Nephron progenitor cell (in vitro differentiated cells): Measurements from ENCODE around the gene GPS1.

Experiments used
- DNase-seq: peaks from one replicate; pipeline ENCODE4 v3.0.0; 2021
- H3K27ac Mint-ChIP-seq: 2 replicates; pipeline ENCODE4 v1.8.0; 2021; ENCODE audit warnings: mild to moderate bottlenecking, moderate library complexity, mixed read lengths
- H3K27me3 Mint-ChIP-seq: 2 replicates; pipeline ENCODE4 v1.8.0; 2021; ENCODE audit warnings: mild to moderate bottlenecking, low read depth, mixed read lengths; ENCODE audit not compliant: poor library complexity
- H3K36me3 Mint-ChIP-seq: 2 replicates; pipeline ENCODE4 v1.8.0; 2021; ENCODE audit warnings: low read depth, mixed read lengths
- H3K4me1 Mint-ChIP-seq: 2 replicates; pipeline ENCODE4 v1.8.0; 2021; ENCODE audit warnings: mixed read lengths
- H3K4me3 Mint-ChIP-seq: 2 replicates; pipeline ENCODE4 v1.8.0; 2021; ENCODE audit warnings: mild to moderate bottlenecking, moderate library complexity, mixed read lengths
- H3K9me3 Mint-ChIP-seq: 2 replicates; pipeline ENCODE4 v1.8.0; 2021; ENCODE audit warnings: mild to moderate bottlenecking, moderate library complexity, mixed read lengths
- CTCF ChIP-seq: fragments of 200-600 bp; sonication (generic); IDR thresholded peaks from 2 replicates; pipeline ENCODE4 v1.5.0; 2021; ENCODE audit warnings: antibody characterized with exemption

Gene GPS1

DNA sequence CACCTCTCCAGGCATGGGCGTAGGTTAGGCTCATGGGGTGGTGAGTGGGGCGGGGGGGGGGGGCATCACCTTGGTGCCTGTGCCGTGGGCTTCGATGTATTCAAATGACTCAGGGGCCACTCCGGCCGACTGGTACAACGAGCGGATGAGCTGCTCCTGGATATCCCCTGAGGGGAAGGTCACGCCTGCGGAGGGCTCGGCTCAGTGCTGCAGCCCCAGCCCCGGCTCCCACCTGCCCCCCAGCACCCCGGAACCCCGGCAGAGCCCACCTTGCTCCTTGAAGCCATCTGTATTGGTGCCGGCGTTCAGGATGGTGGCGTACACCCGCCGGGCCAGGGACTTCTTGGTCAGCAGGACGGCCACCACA is 40.9 kb downstream of the GPS1 start:
- Mint-ChIP-seq H3K4me1 (peaks cover 9% of the 10 kb centered on the region), H3K27me3 (no peaks in the 10 kb centered on the region), H3K9me3 (no peaks in the 10 kb centered on the region), H3K36me3 (no peaks in the 10 kb centered on the region), H3K27ac (no peak overlapping the region), H3K4me3 (no peak overlapping the region)
- no peak for TF ChIP-seq CTCF
- DNase-seq = no peak

DNA sequence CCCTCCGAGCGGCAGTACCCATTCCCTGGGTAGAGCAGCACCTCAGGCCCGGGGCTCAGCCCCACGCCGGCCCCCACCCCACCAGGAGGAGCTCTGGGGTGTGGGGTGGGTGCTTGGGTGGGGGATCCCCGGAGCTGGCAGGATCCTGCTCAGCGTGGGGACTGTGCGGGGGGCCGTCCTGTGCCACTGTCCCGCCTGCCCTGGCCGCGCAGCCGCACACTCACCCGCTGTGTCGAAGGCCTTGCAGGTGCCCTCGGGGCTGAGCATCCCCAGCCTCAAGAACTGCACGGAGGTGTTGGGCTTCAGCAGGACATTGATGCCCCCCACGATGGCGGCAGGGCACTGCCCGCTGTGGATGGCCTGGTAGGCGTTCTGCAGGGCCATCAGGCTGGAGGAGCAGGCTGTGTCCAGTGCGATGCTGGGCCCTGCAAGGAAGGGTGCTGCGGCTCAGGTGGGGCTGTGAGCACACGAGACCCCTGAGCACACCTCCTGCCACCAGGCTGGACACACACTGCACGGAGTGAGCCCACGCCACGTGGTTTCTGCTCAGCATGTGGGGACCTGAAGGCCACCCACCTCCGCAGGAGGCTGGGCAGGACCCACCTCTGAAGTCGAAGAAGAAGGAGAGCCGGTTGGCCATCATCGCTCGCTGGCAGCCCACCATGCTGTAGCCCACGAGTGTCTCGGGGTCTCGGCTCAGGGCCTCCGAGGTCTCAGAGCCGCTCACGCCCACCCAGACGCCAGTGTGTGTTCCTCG is 41.5 kb downstream of the GPS1 start:
- peaks cover 9% of the 10 kb centered on the region for H3K4me1 Mint-ChIP-seq
- TF ChIP-seq CTCF = no peak
- no peaks in the 10 kb centered on the region for H3K27me3 Mint-ChIP-seq
- no peak overlapping the region for H3K27ac Mint-ChIP-seq
- no peak overlapping the region for H3K4me3 Mint-ChIP-seq
- DNase-seq = no peak
- no peaks in the 10 kb centered on the region for H3K36me3 Mint-ChIP-seq
- H3K9me3 Mint-ChIP-seq = no peaks in the 10 kb centered on the region

GRCh38 chr17:82094931-82095776 is 43.5 kb downstream of the GPS1 start:
- peak overlapping the region; percentile 29 for H3K27ac Mint-ChIP-seq
- no peaks in the 10 kb centered on the region for H3K9me3 Mint-ChIP-seq
- H3K27me3 Mint-ChIP-seq = no peaks in the 10 kb centered on the region
- peaks cover 19% of the 10 kb centered on the region for H3K4me1 Mint-ChIP-seq
- peak overlapping the region; percentile 77 for H3K4me3 Mint-ChIP-seq
- no peaks in the 10 kb centered on the region for H3K36me3 Mint-ChIP-seq
- DNase-seq = no peak
- TF ChIP-seq CTCF = no peak

GRCh38 chr17:82095777-82096708 is 44.3 kb downstream of the GPS1 start:
- H3K9me3 Mint-ChIP-seq = no peaks in the 10 kb centered on the region
- no peak for TF ChIP-seq CTCF
- peaks cover 28% of the 10 kb centered on the region for H3K4me1 Mint-ChIP-seq
- peak overlapping the region; percentile 77 for H3K4me3 Mint-ChIP-seq
- H3K27ac Mint-ChIP-seq = no peak overlapping the region
- H3K36me3 Mint-ChIP-seq = no peaks in the 10 kb centered on the region
- no peak for DNase-seq
- no peaks in the 10 kb centered on the region for H3K27me3 Mint-ChIP-seq

DNA sequence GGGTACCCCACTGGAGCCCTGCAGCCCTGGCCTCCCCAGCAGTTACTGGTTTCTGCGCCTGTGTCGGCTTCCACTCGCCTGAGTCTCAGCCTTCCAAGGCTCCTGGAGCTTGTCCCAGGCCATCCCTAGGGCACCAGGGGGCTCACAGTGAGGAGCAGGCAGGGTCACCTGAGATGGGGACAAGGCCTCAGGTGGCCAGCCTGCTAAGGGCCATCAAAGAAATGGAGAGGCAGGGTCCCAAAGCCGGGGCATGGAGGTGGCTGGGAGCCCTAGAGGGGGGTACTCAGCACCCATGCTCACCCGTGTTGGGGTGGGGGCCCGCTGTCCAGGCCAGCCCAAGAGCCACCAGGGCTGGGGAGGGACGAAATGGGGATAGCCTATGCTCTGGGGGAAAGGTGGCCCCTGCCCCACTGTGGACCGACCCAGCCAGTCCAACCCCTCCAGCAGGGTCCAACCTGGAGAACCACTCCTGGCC is 45.0 kb downstream of the GPS1 start:
- Mint-ChIP-seq H3K4me3 (peak overlapping the region; percentile 77), H3K9me3 (no peaks in the 10 kb centered on the region), H3K36me3 (no peaks in the 10 kb centered on the region), H3K4me1 (peaks cover 35% of the 10 kb centered on the region), H3K27me3 (no peaks in the 10 kb centered on the region), H3K27ac (no peak overlapping the region)
- no peak for TF ChIP-seq CTCF
- no peak for DNase-seq
